GM12875 (cell line): ENCODE data around the gene BICD1.

Experiments used
- H3K4me3 ChIP-seq: one replicate; pipeline ENCODE4 v1.5.1; 2011; ENCODE audit warnings: low read depth, low read length, control low read depth
- CTCF ChIP-seq: IDR thresholded peaks from 2 replicates; pipeline ENCODE4 v1.5.1; 2011; ENCODE audit warnings: low read depth, mild to moderate bottlenecking, control low read depth, inconsistent platforms, low read length, moderate library complexity, borderline replicate concordance; ENCODE audit not compliant: insufficient read depth

Gene BICD1

GRCh38 chr12:32151086-32151485, 44.4 kb downstream of the BICD1 start:
- no peak for TF ChIP-seq CTCF
- no peak overlapping the region for H3K4me3 ChIP-seq

DNA sequence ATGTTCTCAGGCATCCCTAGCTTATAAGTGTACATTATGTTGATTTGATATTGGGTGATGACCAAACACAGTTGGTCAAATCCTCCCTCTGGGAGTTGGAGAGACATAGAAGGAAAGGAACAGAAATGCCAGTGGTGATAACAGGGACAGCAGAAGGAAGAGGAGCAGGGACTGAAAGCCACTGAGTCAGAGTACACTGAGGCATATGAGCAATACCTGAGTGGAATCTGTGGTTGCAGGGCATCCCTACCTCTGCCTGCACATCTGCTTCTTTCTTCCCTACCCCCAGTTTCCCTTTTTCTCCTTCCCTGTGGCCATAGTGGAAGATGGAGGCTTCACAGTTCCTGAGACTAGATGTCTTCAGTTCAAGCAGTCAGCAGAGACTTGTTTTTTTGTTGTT, 44.9 kb downstream of the BICD1 start:
- no peak for TF ChIP-seq CTCF
- H3K4me3 ChIP-seq, result no peak overlapping the region

- no peak overlapping the region for H3K4me3 ChIP-seq
- TF ChIP-seq CTCF, result no peak
These were observed 48.4 kb downstream of the BICD1 start for GRCh38 chr12:32155041-32155440.

- no peak overlapping the region for H3K4me3 ChIP-seq
- TF ChIP-seq CTCF, result no peak
These were observed 49.4 kb downstream of the BICD1 start for GRCh38 chr12:32155961-32156529.

GRCh38 chr12:32158525-32158924, 51.9 kb downstream of the BICD1 start:
- no peak overlapping the region for H3K4me3 ChIP-seq
- TF ChIP-seq CTCF, result no peak

DNA sequence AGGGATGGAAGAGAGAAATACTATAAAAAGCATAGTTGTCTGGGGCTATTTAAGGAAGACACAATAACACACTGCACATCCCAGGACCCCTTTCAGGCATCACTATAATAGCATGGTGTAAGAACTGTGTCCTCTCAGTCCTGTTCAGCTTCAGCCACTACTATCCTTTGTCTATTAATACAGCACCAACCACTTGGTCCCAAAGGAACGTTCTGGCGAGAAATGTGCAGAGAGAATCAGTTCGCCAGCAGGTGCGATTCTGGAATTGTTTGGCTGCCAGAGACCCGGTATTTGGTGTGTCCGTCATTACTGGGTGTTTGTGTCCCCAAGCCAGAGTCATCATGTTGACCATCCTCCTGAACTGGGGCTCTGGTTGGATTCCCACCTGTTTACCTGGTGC, 52.7 kb downstream of the BICD1 start:
- TF ChIP-seq CTCF, result no peak
- no peak overlapping the region for H3K4me3 ChIP-seq

DNA sequence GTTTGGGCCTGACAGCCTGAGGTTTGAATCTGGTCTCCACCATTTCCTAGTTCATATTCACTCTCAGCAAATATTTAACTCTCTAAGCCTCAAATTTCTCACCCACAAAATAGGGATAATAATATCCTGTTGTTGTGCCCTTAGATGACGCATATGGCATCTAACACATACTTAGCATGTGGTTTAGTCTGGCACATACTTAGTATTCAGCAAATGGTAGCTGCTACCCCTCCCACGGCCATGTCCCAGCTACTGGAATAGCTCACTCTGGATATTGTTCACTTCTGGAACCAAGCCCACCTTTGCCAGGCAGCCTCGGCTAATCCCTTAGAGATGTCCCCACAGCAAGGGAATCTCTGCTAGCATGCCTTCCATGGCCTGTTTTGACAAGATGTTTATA, 53.3 kb downstream of the BICD1 start:
- no peak for TF ChIP-seq CTCF
- H3K4me3 ChIP-seq, result no peak overlapping the region
